ENCODE measurements around the gene DOC2B.
"Not testable (repeated sequence)": the region's sequence is repeated elsewhere in the genome, so short reads cannot be mapped to it uniquely, and the experiment has no call there.

GRCh38 chr17:137166-137807 is 44.2 kb downstream of the DOC2B start, which contains the start of gene SCGB1C2:
- TF ChIP-seq POLR2A (IDR thresholded peaks at IDR 0.05) = not testable (repeated sequence)
- TF ChIP-seq, protein P1, sequence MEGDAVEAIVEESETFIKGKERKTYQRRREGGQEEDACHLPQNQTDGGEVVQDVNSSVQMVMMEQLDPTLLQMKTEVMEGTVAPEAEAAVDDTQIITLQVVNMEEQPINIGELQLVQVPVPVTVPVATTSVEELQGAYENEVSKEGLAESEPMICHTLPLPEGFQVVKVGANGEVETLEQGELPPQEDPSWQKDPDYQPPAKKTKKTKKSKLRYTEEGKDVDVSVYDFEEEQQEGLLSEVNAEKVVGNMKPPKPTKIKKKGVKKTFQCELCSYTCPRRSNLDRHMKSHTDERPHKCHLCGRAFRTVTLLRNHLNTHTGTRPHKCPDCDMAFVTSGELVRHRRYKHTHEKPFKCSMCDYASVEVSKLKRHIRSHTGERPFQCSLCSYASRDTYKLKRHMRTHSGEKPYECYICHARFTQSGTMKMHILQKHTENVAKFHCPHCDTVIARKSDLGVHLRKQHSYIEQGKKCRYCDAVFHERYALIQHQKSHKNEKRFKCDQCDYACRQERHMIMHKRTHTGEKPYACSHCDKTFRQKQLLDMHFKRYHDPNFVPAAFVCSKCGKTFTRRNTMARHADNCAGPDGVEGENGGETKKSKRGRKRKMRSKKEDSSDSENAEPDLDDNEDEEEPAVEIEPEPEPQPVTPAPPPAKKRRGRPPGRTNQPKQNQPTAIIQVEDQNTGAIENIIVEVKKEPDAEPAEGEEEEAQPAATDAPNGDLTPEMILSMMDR (IDR thresholded peaks at IDR 0.05) = not testable (repeated sequence)

All from heart left ventricle (tissue), 13 donors.